Esophagus squamous epithelium (tissue), 4 donors: ENCODE results near the gene RAPGEF4.

ENCODE experiments used
- POLR2A ChIP-seq, 4 donors: fragments of 450-650 bp; IDR thresholded peaks; one replicate each; pipeline ENCODE4 v1.6.1; 2017; ENCODE audit warnings: antibody characterized with exemption in 4 of 4, mild to moderate bottlenecking in 4 of 4, moderate library complexity in 3 of 4
- TF ChIP-seq, protein P1 (sequence below), 6 experiments: fragments of 450-650 bp in 4 of 6; fragments of 200-600 bp in 2 of 6; sonication (generic) in 2 of 6; IDR thresholded peaks; one replicate each; pipeline ENCODE4 v1.5.1; 2016 to 2019; ENCODE audit warnings: antibody characterized with exemption in 6 of 6, mild to moderate bottlenecking in 4 of 6, moderate library complexity in 4 of 6

- TF ChIP-seq, protein P1, sequence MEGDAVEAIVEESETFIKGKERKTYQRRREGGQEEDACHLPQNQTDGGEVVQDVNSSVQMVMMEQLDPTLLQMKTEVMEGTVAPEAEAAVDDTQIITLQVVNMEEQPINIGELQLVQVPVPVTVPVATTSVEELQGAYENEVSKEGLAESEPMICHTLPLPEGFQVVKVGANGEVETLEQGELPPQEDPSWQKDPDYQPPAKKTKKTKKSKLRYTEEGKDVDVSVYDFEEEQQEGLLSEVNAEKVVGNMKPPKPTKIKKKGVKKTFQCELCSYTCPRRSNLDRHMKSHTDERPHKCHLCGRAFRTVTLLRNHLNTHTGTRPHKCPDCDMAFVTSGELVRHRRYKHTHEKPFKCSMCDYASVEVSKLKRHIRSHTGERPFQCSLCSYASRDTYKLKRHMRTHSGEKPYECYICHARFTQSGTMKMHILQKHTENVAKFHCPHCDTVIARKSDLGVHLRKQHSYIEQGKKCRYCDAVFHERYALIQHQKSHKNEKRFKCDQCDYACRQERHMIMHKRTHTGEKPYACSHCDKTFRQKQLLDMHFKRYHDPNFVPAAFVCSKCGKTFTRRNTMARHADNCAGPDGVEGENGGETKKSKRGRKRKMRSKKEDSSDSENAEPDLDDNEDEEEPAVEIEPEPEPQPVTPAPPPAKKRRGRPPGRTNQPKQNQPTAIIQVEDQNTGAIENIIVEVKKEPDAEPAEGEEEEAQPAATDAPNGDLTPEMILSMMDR (IDR thresholded peaks at IDR 0.05), result no peak
- no peak for TF ChIP-seq POLR2A (IDR thresholded peaks at IDR 0.05)
These were observed 126.2 kb downstream of the RAPGEF4 start for GRCh38 chr2:172861656-172862476.
